Kidney (tissue), 14 donors: ENCODE measurements around the gene OR2AK2. TPM values are rescaled to one million over a fixed set of nuclear protein-coding genes. Genes with fewer than 3 reads are reported as not detected.

Experiments
- DNase-seq, 5 donors: peaks; one replicate each; pipeline ENCODE4 v3.0.0-alpha.2; 2013 to 2020
- FAIRE-seq: peaks from 2 replicates; lab custom pipeline; 2012; peaks lifted over from hg19 to GRCh38; lab: Jason Lieb, UNC
- H3K27ac ChIP-seq, 2 donors: one replicate each; pipeline ENCODE4 v1.7.0; 2013; ENCODE audit warnings: low read depth in 2 of 2, low read length in 2 of 2, inconsistent platforms in 1 of 2
- H3K27me3 ChIP-seq: one replicate; pipeline ENCODE4 v1.7.1; 2013; ENCODE audit warnings: low read length, inconsistent platforms; ENCODE audit not compliant: control insufficient read depth, insufficient read depth
- H3K36me3 ChIP-seq, 3 donors: one replicate each; pipeline versions ENCODE4 v1.7.0 to v1.7.1; 2013; ENCODE audit warnings: low read length in 3 of 3, control low read depth in 1 of 3, inconsistent platforms in 1 of 3; ENCODE audit not compliant: insufficient read depth in 3 of 3, control insufficient read depth in 2 of 3
- H3K4me1 ChIP-seq, 3 donors: one replicate each; pipeline versions ENCODE4 v1.7.0 to v1.7.1; 2013; ENCODE audit warnings: low read length in 3 of 3, inconsistent platforms in 1 of 3, low read depth in 1 of 3; ENCODE audit not compliant: control insufficient read depth in 2 of 3, insufficient read depth in 2 of 3
- H3K4me3 ChIP-seq, 3 donors: one replicate each; pipeline versions ENCODE4 v1.7.0 to v1.8.1; 2013; ENCODE audit warnings: low read length in 3 of 3, control low read depth in 1 of 3, inconsistent platforms in 1 of 3
- H3K9ac ChIP-seq, 3 donors: one replicate each; pipeline versions ENCODE4 v1.7.0 to v1.7.1; 2013; ENCODE audit warnings: low read length in 3 of 3, control low read depth in 1 of 3, inconsistent platforms in 1 of 3
- H3K9me3 ChIP-seq, 3 donors: one replicate each; pipeline versions ENCODE4 v1.7.0 to v1.7.1; 2013; ENCODE audit warnings: low read length in 3 of 3, control low read depth in 1 of 3, inconsistent platforms in 1 of 3; ENCODE audit not compliant: control insufficient read depth in 2 of 3, insufficient read depth in 1 of 3
- intact Hi-C: fragments of 100-400 bp; cut with DNase I; formaldehyde crosslinking; loops from one replicate; pipeline ENCODE4 v1.11.1; 2022
- polyA plus RNA-seq: library from polyadenylated mRNA; stranded (reverse); fragments of 350-450 nt; fragmentation: Illumina TruSeq; extraction: RNeasy Lipid Tissue Mini Kit (QIAGEN cat#74804); gene quantifications from one replicate; pipeline ENCODE4 v1.2.3, GENCODE V29; 2014; ENCODE audit warnings: low read depth, low replicate concordance; ENCODE audit not compliant: insufficient read depth
- total RNA-seq: library from RNA; stranded (reverse); fragmentation: NEBNext Ultra II Directional; extraction: Animal tissue kit (Norgen Biotek cat#: 25700); gene quantifications from one replicate; pipeline ENCODE4 v1.2.1, GENCODE V29; 2021
- TF ChIP-seq, protein P1 (sequence below): IDR thresholded peaks from 3 replicates; pipeline ENCODE4 v1.5.1; 2012; ENCODE audit warnings: mild to moderate bottlenecking, moderate library complexity, borderline replicate concordance; ENCODE audit not compliant: insufficient read depth; ENCODE audit errors: extremely low read depth
- donor health status: control.
- donor health status: control.
- donor health status: control.
- donor health status: control.
- donor health status: control.
- donor health status: DM: yes; HTN: yes; CAD: no.
- donor health status: Normal renal cell carcinoma (clear cell type).

Gene OR2AK2
- total and polyA plus RNA-seq, 2 donors from 2014 or later, result not detected

- TF ChIP-seq, protein P1, sequence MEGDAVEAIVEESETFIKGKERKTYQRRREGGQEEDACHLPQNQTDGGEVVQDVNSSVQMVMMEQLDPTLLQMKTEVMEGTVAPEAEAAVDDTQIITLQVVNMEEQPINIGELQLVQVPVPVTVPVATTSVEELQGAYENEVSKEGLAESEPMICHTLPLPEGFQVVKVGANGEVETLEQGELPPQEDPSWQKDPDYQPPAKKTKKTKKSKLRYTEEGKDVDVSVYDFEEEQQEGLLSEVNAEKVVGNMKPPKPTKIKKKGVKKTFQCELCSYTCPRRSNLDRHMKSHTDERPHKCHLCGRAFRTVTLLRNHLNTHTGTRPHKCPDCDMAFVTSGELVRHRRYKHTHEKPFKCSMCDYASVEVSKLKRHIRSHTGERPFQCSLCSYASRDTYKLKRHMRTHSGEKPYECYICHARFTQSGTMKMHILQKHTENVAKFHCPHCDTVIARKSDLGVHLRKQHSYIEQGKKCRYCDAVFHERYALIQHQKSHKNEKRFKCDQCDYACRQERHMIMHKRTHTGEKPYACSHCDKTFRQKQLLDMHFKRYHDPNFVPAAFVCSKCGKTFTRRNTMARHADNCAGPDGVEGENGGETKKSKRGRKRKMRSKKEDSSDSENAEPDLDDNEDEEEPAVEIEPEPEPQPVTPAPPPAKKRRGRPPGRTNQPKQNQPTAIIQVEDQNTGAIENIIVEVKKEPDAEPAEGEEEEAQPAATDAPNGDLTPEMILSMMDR, result no peak
- no peaks in the 10 kb centered on the region for H3K36me3 ChIP-seq
- intact Hi-C loops, result no loop called here
- H3K4me3 ChIP-seq, result no peak within 1 kb of the TSS
- no peak within 1 kb of the TSS for H3K27ac ChIP-seq
- H3K9ac ChIP-seq, result no peak within 1 kb of the TSS
- FAIRE-seq, result no peak
- H3K4me1 ChIP-seq, result no peaks in the 10 kb centered on the region
- peaks cover 0 to 18% (median 0%) of the 10 kb centered on the region in 3 donors for H3K9me3 ChIP-seq
- H3K27me3 ChIP-seq, result no peaks in the 10 kb centered on the region
- DNase-seq, result no peak
These were observed 48.2 kb downstream of the OR2AK2 start, which contains the start of gene OR2L5 for GRCh38 chr1:248013229-248013710. OR2L5 (plus strand) TSS chr1:248013660; CDS start chr1:248021948, 8,288 bp downstream.

DNA sequence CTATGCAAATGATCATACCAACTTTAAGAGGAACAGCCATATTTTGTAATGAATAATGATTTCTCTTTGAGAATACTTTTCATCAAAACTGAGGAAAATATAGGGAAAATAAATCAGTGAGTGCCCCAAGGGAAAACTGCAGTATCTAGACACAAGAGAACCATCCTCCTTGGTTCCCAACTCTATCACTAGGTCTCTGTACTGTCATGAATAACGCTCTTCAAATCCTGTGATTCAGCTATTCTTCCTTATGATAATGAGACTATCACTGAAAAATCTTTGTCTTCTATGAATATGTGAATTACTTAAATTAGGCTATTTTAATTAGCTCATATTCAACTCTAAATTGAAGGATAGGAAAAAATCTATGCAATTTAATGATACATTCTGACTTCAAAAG is 50.8 kb downstream of the OR2AK2 start:
- Histone ChIP-seq H3K9ac (no peak overlapping the region), H3K27me3 (no peaks in the 10 kb centered on the region), H3K4me3 (no peak overlapping the region), H3K4me1 (no peaks in the 10 kb centered on the region), H3K9me3 (peaks cover 0 to 10% (median 0%) of the 10 kb centered on the region in 3 donors), H3K36me3 (no peaks in the 10 kb centered on the region), H3K27ac (no peak overlapping the region)
- TF ChIP-seq, protein P1, result no peak
- DNase-seq (no peak), FAIRE-seq (no peak)
- intact Hi-C loops, result no loop called here

Other genes starting within 250 kb of the OR2AK2 start
- not detected for gene OR6F1, start 248.6 kb upstream of the OR2AK2 start, total RNA-seq
- gene OR6F1, start 248.6 kb upstream of the OR2AK2 start, polyA plus RNA-seq, result not detected
- not detected for gene OR14K1, start 226.6 kb upstream of the OR2AK2 start, total RNA-seq
- not detected for gene OR14K1, start 226.6 kb upstream of the OR2AK2 start, polyA plus RNA-seq
- not detected for gene OR14A2, start 217.1 kb upstream of the OR2AK2 start, total RNA-seq
- gene OR14A2, start 217.1 kb upstream of the OR2AK2 start, polyA plus RNA-seq, result not detected
- gene OR1C1, start 204.7 kb upstream of the OR2AK2 start, total RNA-seq, result not detected
- gene OR1C1, start 204.7 kb upstream of the OR2AK2 start, polyA plus RNA-seq, result not detected
- gene OR14A16, start 141.1 kb upstream of the OR2AK2 start, total RNA-seq, result not detected
- not detected for gene OR14A16, start 141.1 kb upstream of the OR2AK2 start, polyA plus RNA-seq
- not detected for gene OR11L1, start 123.3 kb upstream of the OR2AK2 start, total RNA-seq
- gene OR11L1, start 123.3 kb upstream of the OR2AK2 start, polyA plus RNA-seq, result not detected
- gene TRIM58, start 108.0 kb upstream of the OR2AK2 start, total RNA-seq, result 0.50 TPM
- gene TRIM58, start 108.0 kb upstream of the OR2AK2 start, polyA plus RNA-seq, result 0.11 TPM
- not detected for gene OR2W3, start 69.6 kb upstream of the OR2AK2 start, total RNA-seq
- gene OR2W3, start 69.6 kb upstream of the OR2AK2 start, polyA plus RNA-seq, result not detected
- gene OR2T8, start 45.0 kb upstream of the OR2AK2 start, total RNA-seq, result not detected
- not detected for gene OR2T8, start 45.0 kb upstream of the OR2AK2 start, polyA plus RNA-seq
- gene OR2AJ1, start 40.3 kb upstream of the OR2AK2 start, total RNA-seq, result not detected
- gene OR2AJ1, start 40.3 kb upstream of the OR2AK2 start, polyA plus RNA-seq, result not detected
- gene OR2L8, start 16.4 kb upstream of the OR2AK2 start, total RNA-seq, result not detected
- not detected for gene OR2L8, start 16.4 kb upstream of the OR2AK2 start, polyA plus RNA-seq
- gene OR2L5, start 48.4 kb downstream of the OR2AK2 start, total RNA-seq, result not detected
- gene OR2L5, start 48.4 kb downstream of the OR2AK2 start, polyA plus RNA-seq, result not detected
- gene OR2L2, start 64.8 kb downstream of the OR2AK2 start, total RNA-seq, result 0.09 TPM
- not detected for gene OR2L2, start 64.8 kb downstream of the OR2AK2 start, polyA plus RNA-seq
- gene OR2L3, start 81.6 kb downstream of the OR2AK2 start, total RNA-seq, result not detected
- gene OR2L3, start 81.6 kb downstream of the OR2AK2 start, polyA plus RNA-seq, result not detected
- not detected for gene OR2L13, start 130.0 kb downstream of the OR2AK2 start, total RNA-seq
- gene OR2L13, start 130.0 kb downstream of the OR2AK2 start, polyA plus RNA-seq, result not detected
- not detected for gene OR2M5, start 179.9 kb downstream of the OR2AK2 start, total RNA-seq
- gene OR2M5, start 179.9 kb downstream of the OR2AK2 start, polyA plus RNA-seq, result not detected
- not detected for gene OR2M2, start 209.6 kb downstream of the OR2AK2 start, total RNA-seq
- not detected for gene OR2M2, start 209.6 kb downstream of the OR2AK2 start, polyA plus RNA-seq
- not detected for gene OR2M3, start 232.0 kb downstream of the OR2AK2 start, total RNA-seq
- not detected for gene OR2M3, start 232.0 kb downstream of the OR2AK2 start, polyA plus RNA-seq